Transverse colon (tissue), 4 donors: Measurements from ENCODE around the gene RSPH9. TPM values are rescaled to one million over a fixed set of nuclear protein-coding genes. Genes with fewer than 3 reads are reported as not detected.

Source experiments
- DNase-seq: peaks from one replicate; pipeline ENCODE4 v3.0.0-alpha.2; 2019
- H3K27ac ChIP-seq, 4 donors: fragments of 200-600 bp; sonication (generic); 2 replicates each; pipeline ENCODE4 v1.5.1; 2016 to 2018; ENCODE audit warnings: inconsistent platforms in 4 of 4
- H3K27me3 ChIP-seq: fragments of 200-600 bp; sonication (generic); 2 replicates; pipeline ENCODE4 v1.5.1; 2017; ENCODE audit warnings: inconsistent platforms
- H3K36me3 ChIP-seq, 4 donors: fragments of 200-600 bp; sonication (generic); 2 replicates each; pipeline ENCODE4 v1.5.1; 2017 to 2019; ENCODE audit warnings: inconsistent platforms in 4 of 4
- H3K4me1 ChIP-seq, 4 donors: fragments of 200-600 bp; sonication (generic); 2 replicates each; pipeline ENCODE4 v1.5.1; 2017 to 2020; ENCODE audit warnings: inconsistent platforms in 4 of 4
- H3K4me3 ChIP-seq, 4 donors: fragments of 200-600 bp; sonication (generic); 1 replicate in 1 of 4; 2 replicates in 3 of 4; pipeline versions ENCODE4 v1.5.1 to v1.6.1; 2017 to 2019; ENCODE audit warnings: inconsistent platforms in 4 of 4
- H3K9me3 ChIP-seq, 2 donors: fragments of 200-600 bp; sonication (generic); 2 replicates each; pipeline ENCODE4 v1.5.1; 2017 to 2019; ENCODE audit warnings: inconsistent platforms in 2 of 2
- CTCF ChIP-seq, 5 experiments: fragments of 200-600 bp in 3 of 5; fragments of 450-650 bp in 2 of 5; sonication (generic) in 3 of 5; IDR thresholded peaks; 1 replicate in 2 of 5; 2 replicates in 3 of 5; pipeline ENCODE4 v1.5.1; 2016 to 2017; ENCODE audit warnings: antibody characterized with exemption in 5 of 5, inconsistent platforms in 3 of 5, mild to moderate bottlenecking in 2 of 5, moderate library complexity in 1 of 5
- EP300 ChIP-seq: sonication (generic); formaldehyde crosslinking; IDR thresholded peaks from one replicate; pipeline ENCODE4 v1.6.1; 2017; ENCODE audit warnings: antibody characterized with exemption, low read depth
- POLR2A ChIP-seq: fragments of 450-650 bp; IDR thresholded peaks from one replicate; pipeline ENCODE4 v1.6.1; 2016; ENCODE audit warnings: antibody characterized with exemption, mild to moderate bottlenecking, moderate library complexity
- POLR2AphosphoS5 ChIP-seq, 3 donors: sonication (generic); formaldehyde crosslinking; IDR thresholded peaks; one replicate each; pipeline ENCODE4 v1.6.1; 2016; ENCODE audit warnings: antibody characterized with exemption in 3 of 3
- WGBS, 2 donors: methylation state at CpG; one replicate each; pipeline ENCODE4 v1.1.5; 2018; ENCODE audit warnings: low coverage in 1 of 2; 5-methylcytosine and 5-hydroxymethylcytosine counted together
- in situ Hi-C, 4 donors: fragments of 200-750 bp; cut with MboI; loops; one replicate each; pipeline versions ENCODE4 v1.15.0 to v1.15.1; 2017; ENCODE audit warnings: low sequenced_read_pairs in 3 of 4, low pct_ligation_motif_present in 1 of 4, low pct_unique_long_range_greater_than_20kb in 1 of 4
- intact Hi-C: fragments of 100-400 bp; cut with DNase I; formaldehyde crosslinking; loops from one replicate; pipeline ENCODE4 v1.15.1; 2023; ENCODE audit warnings: low total_unique reads
- total RNA-seq, 4 donors: library from RNA; depleted of rRNA; stranded (reverse); fragments of >200 nt; gene quantifications; one replicate each; pipeline ENCODE4 v1.1.0, GENCODE V29; 2016

Gene RSPH9
- total RNA-seq, 4 donors from 2014 or later = not detected

GRCh38 chr6:43719511-43719910 lies 74.7 kb downstream of the RSPH9 start:
- H3K27me3 ChIP-seq = no peaks in the 10 kb centered on the region
- H3K9me3 ChIP-seq = no peaks in the 10 kb centered on the region
- no peaks in the 10 kb centered on the region for H3K36me3 ChIP-seq
- H3K4me1 ChIP-seq = peaks cover 4 to 12% (median 6%) of the 10 kb centered on the region in 4 donors
- no peak overlapping the region for H3K27ac ChIP-seq
- DNase-seq = no peak
- 94% methylated on average over 7 of the region's 7 CpGs; no CpG with 5 or more reads in 1 of the 2 donors for WGBS, 2 donors
- TF ChIP-seq POLR2A (no peak), CTCF (IDR thresholded peaks at IDR 0.05) (no peak), POLR2AphosphoS5 (IDR thresholded peaks at IDR 0.05) (no peak), EP300 (no peak)
- intact Hi-C loops = no loop called here
- in situ Hi-C loops = no loop called here
- H3K4me3 ChIP-seq = no peak overlapping the region

GRCh38 chr6:43720999-43721398 lies 76.2 kb downstream of the RSPH9 start:
- WGBS, 2 donors = 82 to 100% methylated on average over 2 to 4 of the region's 4 CpGs
- Histone ChIP-seq H3K9me3 (no peaks in the 10 kb centered on the region), H3K36me3 (no peaks in the 10 kb centered on the region), H3K27ac (no peak overlapping the region), H3K4me1 (peaks cover 4 to 21% (median 15%) of the 10 kb centered on the region in 4 donors), H3K4me3 (no peak overlapping the region), H3K27me3 (no peaks in the 10 kb centered on the region)
- TF ChIP-seq CTCF (IDR thresholded peaks at IDR 0.05) (no peak), POLR2AphosphoS5 (IDR thresholded peaks at IDR 0.05) (no peak), POLR2A (no peak), EP300 (no peak)
- in situ Hi-C loops (no loop called here), intact Hi-C loops (no loop called here)
- no peak for DNase-seq

Other genes with a start within 250 kb of the RSPH9 start
- 10 to 100 TPM; 28.0 to 56.9 (median 33.7) TPM for gene ABCC10, start 217.5 kb upstream of the RSPH9 start, total RNA-seq
- 1 to 10 TPM in 1 of 4 donors, under 1 TPM in 1, not detected in 2; 0.95 to 1.1 TPM for gene DLK2, start 189.5 kb upstream of the RSPH9 start, total RNA-seq
- 10 to 100 TPM; 10.9 to 22.4 (median 17.9) TPM for gene TJAP1, start 167.5 kb upstream of the RSPH9 start, total RNA-seq
- under 1 TPM in 2 of 4 donors, not detected in 2; 0.60 to 0.96 TPM for gene LRRC73, start 134.7 kb upstream of the RSPH9 start, total RNA-seq
- 100 to 1,000 TPM in 3 of 4 donors, 10 to 100 TPM in 1; 83.4 to 146 (median 103) TPM for gene YIPF3, start 128.1 kb upstream of the RSPH9 start, total RNA-seq
- 10 to 100 TPM in 3 of 4 donors, 1 to 10 TPM in 1; 7.4 to 24.7 (median 15.5) TPM for gene POLR1C, start 127.9 kb upstream of the RSPH9 start, total RNA-seq
- gene XPO5, start 69.0 kb upstream of the RSPH9 start, total RNA-seq = 10 to 100 TPM; 11.3 to 25.1 (median 17.6) TPM
- 10 to 100 TPM in 1 of 4 donors, 1 to 10 TPM in 3; 2.2 to 10.6 (median 7.0) TPM for gene POLH, start 68.9 kb upstream of the RSPH9 start, total RNA-seq
- gene GTPBP2, start 15.8 kb upstream of the RSPH9 start, total RNA-seq = 100 to 1,000 TPM in 1 of 4 donors, 10 to 100 TPM in 3; 83.7 to 115 (median 86.8) TPM
- 10 to 100 TPM in 3 of 4 donors, 1 to 10 TPM in 1; 10.0 to 61.0 (median 42.4) TPM for gene MAD2L1BP, start 9.2 kb upstream of the RSPH9 start, total RNA-seq
- 10 to 100 TPM; 25.4 to 48.6 (median 40.3) TPM for gene MRPS18A, start 42.8 kb downstream of the RSPH9 start, total RNA-seq
- 100 to 1,000 TPM; 131 to 608 (median 203) TPM for gene VEGFA, start 125.2 kb downstream of the RSPH9 start, total RNA-seq